Keratinocyte (primary cell): ENCODE results near the gene ADCY5.

ENCODE experiments used
- EZH2 ChIP-seq: IDR thresholded peaks from one replicate; pipeline ENCODE4 v1.6.1; 2012; ENCODE audit warnings: inconsistent platforms, mild to moderate bottlenecking, low read length, moderate library complexity
- TF ChIP-seq, protein P1 (sequence below), 3 experiments: IDR thresholded peaks in 1 of 3; conservative IDR thresholded peaks in 1 of 3; optimal IDR thresholded peaks in 1 of 3; 2 replicates in 2 of 3; 3 replicates in 1 of 3; pipeline versions ENCODE3 to v1.5.1; 2011; ENCODE audit warnings: low read length in 3 of 3, mild to moderate bottlenecking in 3 of 3, moderate library complexity in 2 of 3, control low read depth in 1 of 3, inconsistent platforms in 1 of 3; ENCODE audit not compliant: insufficient read depth in 2 of 3; ENCODE audit errors: extremely low read depth in 1 of 3

DNA sequence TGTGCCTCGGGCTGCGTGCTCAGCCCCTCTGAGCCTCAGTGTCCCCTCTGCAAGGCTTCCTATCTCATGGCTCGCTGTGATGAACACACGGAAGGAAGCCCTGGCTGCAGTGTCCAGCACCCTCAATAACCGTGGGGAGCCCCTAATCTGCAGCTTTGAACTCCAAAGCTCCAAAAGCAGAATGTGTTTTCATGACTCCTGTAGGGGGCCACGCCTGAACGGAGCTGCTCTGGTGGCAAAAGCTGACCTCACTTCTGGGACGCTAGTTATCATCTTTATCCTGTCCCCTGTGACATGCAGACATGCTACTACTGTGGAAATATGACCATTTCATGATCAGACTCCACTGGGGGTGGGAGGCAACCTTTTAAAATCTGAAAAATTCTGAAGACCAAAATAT lies 148.3 kb downstream of the ADCY5 start:
- TF ChIP-seq, protein P1, sequence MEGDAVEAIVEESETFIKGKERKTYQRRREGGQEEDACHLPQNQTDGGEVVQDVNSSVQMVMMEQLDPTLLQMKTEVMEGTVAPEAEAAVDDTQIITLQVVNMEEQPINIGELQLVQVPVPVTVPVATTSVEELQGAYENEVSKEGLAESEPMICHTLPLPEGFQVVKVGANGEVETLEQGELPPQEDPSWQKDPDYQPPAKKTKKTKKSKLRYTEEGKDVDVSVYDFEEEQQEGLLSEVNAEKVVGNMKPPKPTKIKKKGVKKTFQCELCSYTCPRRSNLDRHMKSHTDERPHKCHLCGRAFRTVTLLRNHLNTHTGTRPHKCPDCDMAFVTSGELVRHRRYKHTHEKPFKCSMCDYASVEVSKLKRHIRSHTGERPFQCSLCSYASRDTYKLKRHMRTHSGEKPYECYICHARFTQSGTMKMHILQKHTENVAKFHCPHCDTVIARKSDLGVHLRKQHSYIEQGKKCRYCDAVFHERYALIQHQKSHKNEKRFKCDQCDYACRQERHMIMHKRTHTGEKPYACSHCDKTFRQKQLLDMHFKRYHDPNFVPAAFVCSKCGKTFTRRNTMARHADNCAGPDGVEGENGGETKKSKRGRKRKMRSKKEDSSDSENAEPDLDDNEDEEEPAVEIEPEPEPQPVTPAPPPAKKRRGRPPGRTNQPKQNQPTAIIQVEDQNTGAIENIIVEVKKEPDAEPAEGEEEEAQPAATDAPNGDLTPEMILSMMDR (optimal IDR thresholded peaks at IDR 0.05 in 1 of 3, IDR thresholded peaks at IDR 0.05 in 1 of 3, conservative IDR thresholded peaks at IDR 0.05 in 1 of 3; ENCODE audit: extremely low read depth in 1 of 3, insufficient read depth in 2 of 3, low read length in 3 of 3): no peak
- no peak for TF ChIP-seq EZH2
